ENCODE data around the gene BLTP2. TPM values are rescaled to one million over a fixed set of nuclear protein-coding genes. Genes with fewer than 3 reads are reported as not detected.

Gene BLTP2
- total RNA-seq, 1 donor from 2014 or later, result 65.6 TPM

- intact Hi-C loops (cut with DNase I), result no loop called here
- H3K27me3 ChIP-seq, result no peaks in the 10 kb centered on the region
- no peak for DNase-seq (ENCODE audit: extremely low spot score in 2 of 2)
- H3K9me3 ChIP-seq, result no peaks in the 10 kb centered on the region
- H3K4me3 ChIP-seq, result no peak overlapping the region
- H3K27ac ChIP-seq, result no peak overlapping the region
- TF ChIP-seq POLR2AphosphoS5 (IDR thresholded peaks at IDR 0.05; ENCODE audit: insufficient read depth in 1 of 2, low read depth in 1 of 2) (no peak), CTCF (IDR thresholded peaks at IDR 0.05) (no peak), POLR2A (IDR thresholded peaks at IDR 0.05) (no peak)
- peaks cover 8 to 100% of the 10 kb centered on the region in 2 donors for H3K36me3 ChIP-seq
- H3K4me1 ChIP-seq, result no peaks in the 10 kb centered on the region
Measured at GRCh38 chr17:28685366-28685765, 40.4 kb upstream of the BLTP2 start.

- DNase-seq (ENCODE audit: extremely low spot score in 2 of 2), result no peak
- H3K27ac ChIP-seq, result no peak overlapping the region
- intact Hi-C loops (cut with DNase I), result no loop called here
- H3K4me3 ChIP-seq, result no peak overlapping the region
- TF ChIP-seq POLR2AphosphoS5 (IDR thresholded peaks at IDR 0.05; ENCODE audit: insufficient read depth in 1 of 2, low read depth in 1 of 2), result no peak
- no peak for TF ChIP-seq CTCF (IDR thresholded peaks at IDR 0.05)
- no peak for TF ChIP-seq POLR2A (IDR thresholded peaks at IDR 0.05)
- H3K4me1 ChIP-seq, result no peaks in the 10 kb centered on the region
- H3K36me3 ChIP-seq, result peaks cover 8 to 100% of the 10 kb centered on the region in 2 donors
- no peaks in the 10 kb centered on the region for H3K9me3 ChIP-seq
- H3K27me3 ChIP-seq, result no peaks in the 10 kb centered on the region
Measured at GRCh38 chr17:28684963-28685362, 40.0 kb upstream of the BLTP2 start.

GRCh38 chr17:28682655-28683054, 37.7 kb upstream of the BLTP2 start:
- Histone ChIP-seq H3K27me3 (no peaks in the 10 kb centered on the region), H3K4me1 (no peaks in the 10 kb centered on the region), H3K9me3 (no peaks in the 10 kb centered on the region), H3K27ac (no peak overlapping the region), H3K36me3 (peaks cover 11 to 100% of the 10 kb centered on the region in 2 donors), H3K4me3 (no peak overlapping the region)
- intact Hi-C loops (cut with DNase I), result no loop called here
- TF ChIP-seq POLR2A (IDR thresholded peaks at IDR 0.05) (no peak), POLR2AphosphoS5 (IDR thresholded peaks at IDR 0.05; ENCODE audit: insufficient read depth in 1 of 2, low read depth in 1 of 2) (no peak), CTCF (IDR thresholded peaks at IDR 0.05) (no peak)
- no peak for DNase-seq (ENCODE audit: extremely low spot score in 2 of 2)

- H3K27me3 ChIP-seq, result no peaks in the 10 kb centered on the region
- intact Hi-C loops (cut with DNase I), result no loop called here
- TF ChIP-seq POLR2A (IDR thresholded peaks at IDR 0.05) (no peak), CTCF (IDR thresholded peaks at IDR 0.05) (no peak), POLR2AphosphoS5 (IDR thresholded peaks at IDR 0.05; ENCODE audit: insufficient read depth in 1 of 2, low read depth in 1 of 2) (no peak)
- no peak overlapping the region for H3K27ac ChIP-seq
- H3K4me3 ChIP-seq, result no peak overlapping the region
- H3K36me3 ChIP-seq, result peaks cover 4 to 99% of the 10 kb centered on the region in 2 donors
- H3K4me1 ChIP-seq, result no peaks in the 10 kb centered on the region
- DNase-seq (ENCODE audit: extremely low spot score in 2 of 2), result no peak
- no peaks in the 10 kb centered on the region for H3K9me3 ChIP-seq
Measured at GRCh38 chr17:28675980-28676379, 31.0 kb upstream of the BLTP2 start.

GRCh38 chr17:28675490-28675889, 30.5 kb upstream of the BLTP2 start:
- no peak for DNase-seq (ENCODE audit: extremely low spot score in 2 of 2)
- H3K4me3 ChIP-seq, result no peak overlapping the region

More at GRCh38 chr17:28675490-28675889, 30.5 kb upstream of the BLTP2 start:
- H3K4me1 ChIP-seq, result no peaks in the 10 kb centered on the region
- H3K9me3 ChIP-seq, result no peaks in the 10 kb centered on the region
- H3K27me3 ChIP-seq, result no peaks in the 10 kb centered on the region
- intact Hi-C loops (cut with DNase I), result no loop called here
- TF ChIP-seq CTCF (IDR thresholded peaks at IDR 0.05) (no peak), POLR2AphosphoS5 (IDR thresholded peaks at IDR 0.05; ENCODE audit: insufficient read depth in 1 of 2, low read depth in 1 of 2) (no peak), POLR2A (IDR thresholded peaks at IDR 0.05) (no peak)
- H3K27ac ChIP-seq, result no peak overlapping the region
- peaks cover 4 to 99% of the 10 kb centered on the region in 2 donors for H3K36me3 ChIP-seq
